ENCODE data around the gene DCLRE1B.

Gene DCLRE1B

DNA sequence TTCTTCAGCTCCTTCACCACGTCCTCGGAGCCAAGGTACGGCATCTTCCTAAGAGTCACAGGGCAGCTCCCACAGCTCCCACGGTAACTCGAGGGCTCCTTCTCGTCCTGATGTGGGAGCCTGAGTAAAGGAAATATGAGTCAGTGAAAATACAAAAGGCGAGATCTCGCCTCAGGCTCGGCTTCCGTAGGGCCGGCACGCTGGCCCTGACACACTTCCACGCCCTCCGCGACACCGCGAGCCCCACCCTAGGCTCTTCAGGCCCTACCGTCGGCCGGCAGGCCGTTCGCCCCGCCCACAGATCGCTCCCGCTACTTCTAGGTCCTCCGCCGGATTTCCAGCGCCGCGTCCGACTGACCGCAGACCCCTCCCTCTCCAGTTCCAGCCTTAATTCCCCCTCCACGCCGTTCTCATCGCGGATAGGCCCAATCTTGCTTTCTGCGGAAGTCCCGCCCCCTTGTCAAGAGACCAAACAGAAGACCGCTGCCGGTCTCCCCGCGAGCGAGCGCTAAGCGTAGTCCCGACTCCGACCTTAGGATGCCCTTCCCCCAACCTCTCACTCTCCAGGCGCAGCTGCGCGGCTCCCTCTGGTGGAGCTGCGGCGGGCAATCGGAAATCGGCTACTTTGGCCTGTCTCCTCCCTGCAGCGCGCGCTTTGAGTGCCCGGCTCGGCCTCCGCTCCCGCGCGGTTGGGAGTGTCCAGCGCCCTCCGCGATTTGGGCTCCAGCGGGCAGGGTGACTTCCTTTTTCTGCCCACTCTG lies at the start of gene DCLRE1B, which contains the start of gene AP4B1:
Gene DCLRE1B (plus strand): TSS at position 653 of the 761 bp plus-strand sequence. CDS start 261 bp downstream, outside the sequence.
Gene AP4B1 (minus strand): TSS at position 126 of the 761 bp plus-strand sequence. CDS start 82 bp downstream, at position 44.
- peak; percentile 95 for ATAC-seq
- peaks cover 67% of the 10 kb centered on the region for H3K4me1 Mint-ChIP-seq
- peak within 1 kb of the TSS; percentile 92 to 99 for H3K4me3 Mint-ChIP-seq
- no peaks in the 10 kb centered on the region for H3K27me3 Mint-ChIP-seq
- DNase-seq = peak; percentile 97 to 99
- H3K9me3 Mint-ChIP-seq = no peaks in the 10 kb centered on the region
- H3K27ac Mint-ChIP-seq = peak within 1 kb of the TSS; percentile 98 to 99

DNA sequence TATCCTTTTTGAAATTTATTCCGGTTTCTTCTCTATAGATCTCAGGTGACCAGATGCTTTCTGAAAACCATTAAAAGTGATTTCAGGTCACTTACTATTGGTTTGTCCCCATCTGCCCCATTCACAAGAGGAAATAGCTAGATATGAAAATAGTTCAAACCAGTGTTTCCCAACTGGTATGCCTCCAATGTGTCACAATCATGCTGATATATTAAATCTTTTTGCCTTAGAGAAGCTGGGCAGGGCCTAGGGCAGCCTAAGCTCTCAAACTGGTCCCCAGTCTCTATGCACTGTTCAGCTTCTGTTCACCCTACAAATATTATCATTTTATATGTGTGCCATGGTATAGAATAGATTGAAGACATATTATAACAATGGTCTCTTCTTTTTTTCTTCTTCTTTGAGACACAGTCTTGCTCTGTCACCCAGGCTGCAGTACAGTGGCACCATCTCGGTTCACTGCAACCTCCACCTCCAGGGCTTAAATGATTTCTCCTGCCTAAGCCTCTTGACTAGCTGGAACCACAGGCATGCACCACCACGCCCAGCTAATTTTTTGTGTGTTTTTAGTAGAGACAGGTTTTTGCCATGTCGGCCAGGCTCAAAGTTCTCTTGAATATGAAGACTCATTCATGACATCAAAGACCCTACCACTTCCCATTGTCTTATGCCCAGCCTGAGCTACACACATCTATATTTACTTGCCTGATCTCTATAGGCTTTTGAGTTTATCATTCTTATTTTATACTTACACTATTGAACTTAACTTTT lies 49.3 kb upstream of the DCLRE1B start:
- no peaks in the 10 kb centered on the region for H3K27me3 Mint-ChIP-seq
- H3K4me1 Mint-ChIP-seq = peaks cover 42% of the 10 kb centered on the region
- peak overlapping the region in 1 of 2 donors; percentile 87 for H3K27ac Mint-ChIP-seq
- no peak overlapping the region for H3K4me3 Mint-ChIP-seq
- ATAC-seq (no peak), DNase-seq (no peak)
- H3K9me3 Mint-ChIP-seq = no peaks in the 10 kb centered on the region

DNA sequence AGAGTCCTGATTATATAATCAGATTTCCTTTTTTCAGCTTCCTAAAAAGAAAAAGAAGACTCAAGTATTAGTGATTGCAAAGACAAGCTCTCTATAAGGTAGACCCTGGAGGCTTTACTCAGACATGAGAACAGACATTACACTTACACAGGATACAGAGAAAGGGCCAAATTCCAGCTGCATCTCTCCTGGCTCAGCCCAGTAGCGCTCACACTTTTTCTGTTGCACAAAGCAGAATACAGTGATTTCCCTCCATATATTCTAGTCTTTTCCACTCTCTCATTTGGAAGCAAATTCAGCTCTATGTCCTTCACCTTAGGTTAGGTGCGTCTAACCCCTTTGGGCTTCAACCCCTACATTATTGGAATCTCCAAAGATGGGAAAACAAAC lies 48.7 kb upstream of the DCLRE1B start:
- no peak for ATAC-seq
- no peak for DNase-seq
- peaks cover 42% of the 10 kb centered on the region for H3K4me1 Mint-ChIP-seq
- H3K4me3 Mint-ChIP-seq = no peak overlapping the region
- no peaks in the 10 kb centered on the region for H3K27me3 Mint-ChIP-seq
- H3K27ac Mint-ChIP-seq = no peak overlapping the region
- no peaks in the 10 kb centered on the region for H3K9me3 Mint-ChIP-seq

DNA sequence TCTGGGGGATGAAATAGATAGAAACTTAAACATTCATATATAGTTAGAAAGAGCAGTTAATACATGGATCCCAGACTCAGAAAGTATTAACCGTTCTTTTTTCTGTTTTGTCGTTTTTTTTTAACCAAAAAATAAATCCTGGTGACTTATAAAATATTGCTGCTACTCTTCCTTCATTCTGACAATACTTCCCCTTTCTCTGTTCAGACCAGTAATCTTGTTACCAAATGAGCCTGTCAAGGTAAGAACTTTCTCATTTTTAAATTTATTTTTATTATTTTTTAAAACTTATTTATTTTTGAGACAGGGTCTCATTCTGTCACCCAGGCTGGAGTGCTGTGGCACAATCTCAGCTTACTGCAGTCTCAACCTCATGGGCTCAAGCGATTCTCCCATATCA lies 47.4 kb upstream of the DCLRE1B start:
- no peaks in the 10 kb centered on the region for H3K9me3 Mint-ChIP-seq
- H3K4me1 Mint-ChIP-seq = peaks cover 43% of the 10 kb centered on the region
- no peak overlapping the region for H3K27ac Mint-ChIP-seq
- H3K4me3 Mint-ChIP-seq = no peak overlapping the region
- ATAC-seq (no peak), DNase-seq (no peak)
- H3K27me3 Mint-ChIP-seq = no peaks in the 10 kb centered on the region

DNA sequence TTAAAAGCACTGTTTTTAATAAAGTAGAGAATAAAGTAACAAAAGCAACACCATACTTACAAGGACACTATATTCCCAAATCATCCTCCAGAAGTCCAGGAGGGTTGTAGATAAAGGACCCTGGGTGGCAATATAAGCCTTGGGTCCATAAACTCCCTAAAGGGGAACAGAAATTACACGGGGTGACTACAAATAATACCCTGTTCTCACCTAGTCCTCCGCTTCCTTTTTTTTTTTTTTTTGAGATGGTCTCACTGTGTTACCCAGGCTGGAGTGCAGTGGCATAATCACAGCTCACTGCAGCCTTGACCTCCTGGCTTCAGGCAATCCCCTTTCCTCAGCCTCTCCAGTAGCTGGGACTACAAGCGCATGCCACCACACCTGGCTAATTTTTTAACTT lies 46.7 kb upstream of the DCLRE1B start:
- Mint-ChIP-seq H3K4me3 (no peak overlapping the region), H3K9me3 (no peaks in the 10 kb centered on the region), H3K27me3 (no peaks in the 10 kb centered on the region), H3K27ac (no peak overlapping the region), H3K4me1 (peaks cover 49% of the 10 kb centered on the region)
- no peak for ATAC-seq
- DNase-seq = no peak

DNA sequence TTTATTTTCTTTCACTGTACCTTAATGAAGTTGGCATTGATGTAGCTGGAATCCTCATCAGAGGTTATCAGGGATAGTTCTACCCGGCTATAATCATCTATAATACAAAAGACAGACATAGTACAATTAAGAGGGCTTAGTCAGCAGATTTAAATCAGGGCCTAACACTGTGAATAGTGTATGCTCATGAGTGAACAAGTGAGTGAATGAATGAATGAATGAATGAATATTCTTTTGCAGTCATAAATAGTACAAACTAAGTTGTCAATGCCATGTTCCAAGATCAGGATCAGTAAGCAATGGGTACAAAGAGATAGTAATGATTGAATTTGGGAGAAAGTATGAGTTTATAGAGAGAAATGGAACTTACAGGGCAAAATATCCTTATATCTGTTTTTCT lies 46.1 kb upstream of the DCLRE1B start:
- H3K27me3 Mint-ChIP-seq = no peaks in the 10 kb centered on the region
- H3K9me3 Mint-ChIP-seq = no peaks in the 10 kb centered on the region
- no peak overlapping the region for H3K27ac Mint-ChIP-seq
- H3K4me1 Mint-ChIP-seq = peaks cover 52% of the 10 kb centered on the region
- H3K4me3 Mint-ChIP-seq = no peak overlapping the region
- ATAC-seq (no peak), DNase-seq (no peak)

DNA sequence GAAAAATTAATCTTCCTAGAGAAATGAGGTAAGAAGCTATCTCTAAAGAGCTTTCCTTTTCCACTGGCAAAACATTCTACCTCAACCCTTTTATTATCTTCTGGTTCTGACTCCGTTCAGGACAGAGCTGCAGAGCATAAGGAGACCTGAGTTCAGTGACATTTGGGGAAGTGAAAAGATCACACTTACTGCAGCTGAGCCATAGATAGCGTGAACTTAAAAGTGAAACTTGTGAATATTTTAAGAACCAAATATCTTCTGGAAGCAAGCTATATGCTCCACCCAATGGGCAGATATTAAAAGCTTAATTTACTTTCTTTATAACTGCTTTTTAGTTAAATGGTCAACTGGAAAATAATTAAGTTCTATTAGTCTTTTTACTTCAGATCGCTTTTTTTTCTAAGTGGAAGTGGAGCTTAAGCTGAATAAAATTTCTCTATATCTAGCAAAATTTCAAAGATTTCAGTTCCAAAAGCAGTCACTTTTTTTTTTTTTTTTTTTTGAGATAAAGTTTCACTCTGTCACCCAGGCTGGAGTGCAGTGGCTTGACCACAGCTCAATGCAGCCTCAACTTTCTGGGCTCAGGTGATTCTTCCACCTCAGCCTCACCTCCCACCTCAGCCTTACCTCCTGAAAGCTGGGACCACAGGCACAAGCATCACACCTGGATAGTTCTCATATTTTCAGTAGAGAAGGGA lies 45.5 kb upstream of the DCLRE1B start:
- Mint-ChIP-seq H3K4me3 (no peak overlapping the region), H3K27me3 (no peaks in the 10 kb centered on the region), H3K9me3 (no peaks in the 10 kb centered on the region), H3K4me1 (peaks cover 58% of the 10 kb centered on the region), H3K27ac (peak overlapping the region in 1 of 2 donors; percentile 35)
- ATAC-seq (no peak), DNase-seq (no peak)

DNA sequence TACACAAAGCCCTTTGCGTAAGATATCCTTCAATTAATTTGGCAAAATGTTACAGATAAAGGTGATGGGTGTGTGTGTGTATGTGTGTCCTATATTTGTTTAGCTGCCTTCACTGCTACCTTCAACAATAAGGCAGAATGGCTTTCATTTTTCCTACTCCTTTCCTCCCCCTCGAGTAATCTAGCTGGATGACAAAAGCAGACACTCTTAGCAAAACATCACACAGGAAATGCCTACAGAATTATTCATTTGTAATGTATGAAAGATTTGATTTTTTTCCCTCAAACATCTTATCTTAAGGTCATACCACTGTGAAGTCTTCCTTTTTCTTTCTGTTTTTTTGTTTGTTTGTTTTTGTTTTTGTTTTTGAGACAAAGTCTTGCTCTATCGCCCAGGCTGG lies 44.2 kb upstream of the DCLRE1B start:
- H3K27me3 Mint-ChIP-seq = no peaks in the 10 kb centered on the region
- H3K27ac Mint-ChIP-seq = no peak overlapping the region
- ATAC-seq (no peak), DNase-seq (no peak)
- H3K9me3 Mint-ChIP-seq = no peaks in the 10 kb centered on the region
- H3K4me1 Mint-ChIP-seq = peaks cover 67% of the 10 kb centered on the region
- H3K4me3 Mint-ChIP-seq = no peak overlapping the region

DNA sequence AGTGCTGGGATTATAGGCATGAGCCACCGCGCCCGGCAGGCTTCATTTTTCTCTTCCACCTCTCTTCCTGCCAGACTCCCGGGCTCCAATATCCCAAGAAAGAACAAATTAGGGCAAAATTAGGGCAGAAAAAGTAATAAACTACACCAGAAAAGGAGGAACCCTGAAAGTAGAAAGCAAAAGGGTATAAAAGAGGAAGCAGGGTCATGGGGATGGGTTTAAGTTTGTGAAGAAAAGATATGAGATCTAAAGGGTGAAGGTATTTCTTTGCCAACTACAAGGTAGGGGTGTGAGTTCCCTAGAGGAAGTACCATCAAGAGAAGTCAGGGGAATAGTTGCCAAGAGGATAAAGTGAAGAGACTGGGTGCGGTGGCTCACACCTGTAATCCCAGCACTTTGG lies 43.5 kb upstream of the DCLRE1B start:
- H3K27me3 Mint-ChIP-seq = no peaks in the 10 kb centered on the region
- H3K27ac Mint-ChIP-seq = no peak overlapping the region
- ATAC-seq (no peak), DNase-seq (no peak)
- no peak overlapping the region for H3K4me3 Mint-ChIP-seq
- peaks cover 71% of the 10 kb centered on the region for H3K4me1 Mint-ChIP-seq
- no peaks in the 10 kb centered on the region for H3K9me3 Mint-ChIP-seq

DNA sequence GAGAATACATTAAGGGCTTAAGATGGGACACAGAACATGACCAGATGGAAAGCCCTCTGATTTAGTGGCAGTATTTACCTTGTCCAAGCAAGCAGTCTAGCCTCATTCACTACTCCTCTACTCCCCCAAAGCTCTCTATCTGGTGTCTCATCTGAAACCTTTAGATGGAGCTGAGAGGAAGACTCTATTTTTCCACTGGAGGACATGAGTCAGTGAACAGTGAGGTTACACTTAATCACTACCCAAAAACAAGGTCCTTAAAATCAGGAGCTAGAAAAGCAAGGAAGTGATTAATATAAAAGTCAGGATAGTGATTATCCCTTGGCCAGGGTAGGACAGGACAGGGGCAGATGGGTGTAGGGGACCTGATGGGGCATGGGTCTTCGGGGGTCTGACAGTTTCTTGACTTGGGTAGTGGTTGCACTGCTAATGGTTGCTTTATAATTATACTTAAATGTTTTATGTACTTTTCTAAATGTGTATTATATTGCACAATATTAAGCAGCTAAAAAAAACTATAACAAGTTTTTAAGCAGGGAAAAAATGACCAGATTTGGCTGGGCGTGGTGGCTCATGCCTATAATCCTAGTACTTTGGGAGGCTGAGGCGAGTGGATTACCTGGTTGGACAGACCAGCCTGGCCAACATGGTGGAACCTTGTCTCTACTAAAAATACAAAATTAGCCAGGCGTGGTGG lies 36.6 kb upstream of the DCLRE1B start:
- peak overlapping the region; percentile 86 to 90 for H3K4me3 Mint-ChIP-seq
- DNase-seq (no peak), ATAC-seq (peak; percentile 64)
- H3K27ac Mint-ChIP-seq = peak overlapping the region; percentile 96
- H3K4me1 Mint-ChIP-seq = peaks cover 63% of the 10 kb centered on the region
- H3K9me3 Mint-ChIP-seq = no peaks in the 10 kb centered on the region
- H3K27me3 Mint-ChIP-seq = no peaks in the 10 kb centered on the region

DNA sequence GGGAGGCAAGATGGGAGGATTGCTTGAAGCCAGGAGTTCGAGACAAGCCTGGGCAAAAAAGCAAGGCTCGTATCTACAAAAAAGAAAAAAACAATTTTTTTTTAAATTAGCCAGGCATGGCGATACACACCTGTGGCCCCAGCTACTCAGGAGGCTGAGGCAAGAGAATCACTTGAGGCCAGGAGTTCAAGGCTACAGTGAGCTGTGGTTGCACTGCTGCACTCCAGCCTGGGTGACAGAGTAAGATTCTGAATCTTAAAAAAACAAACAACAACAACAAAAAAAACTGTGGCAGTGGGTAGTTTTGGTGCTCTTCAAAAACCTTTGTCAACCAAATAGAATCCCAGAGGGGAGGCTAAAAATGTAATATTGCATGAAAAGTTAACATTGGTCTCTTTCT lies 34.3 kb upstream of the DCLRE1B start:
- peak in 1 of 2 donors; percentile 31 for DNase-seq
- Mint-ChIP-seq H3K4me1 (peaks cover 69% of the 10 kb centered on the region), H3K27ac (peak overlapping the region; percentile 95 to 97), H3K27me3 (no peaks in the 10 kb centered on the region), H3K4me3 (peak overlapping the region; percentile 86 to 90), H3K9me3 (no peaks in the 10 kb centered on the region)
- no peak for ATAC-seq

DNA sequence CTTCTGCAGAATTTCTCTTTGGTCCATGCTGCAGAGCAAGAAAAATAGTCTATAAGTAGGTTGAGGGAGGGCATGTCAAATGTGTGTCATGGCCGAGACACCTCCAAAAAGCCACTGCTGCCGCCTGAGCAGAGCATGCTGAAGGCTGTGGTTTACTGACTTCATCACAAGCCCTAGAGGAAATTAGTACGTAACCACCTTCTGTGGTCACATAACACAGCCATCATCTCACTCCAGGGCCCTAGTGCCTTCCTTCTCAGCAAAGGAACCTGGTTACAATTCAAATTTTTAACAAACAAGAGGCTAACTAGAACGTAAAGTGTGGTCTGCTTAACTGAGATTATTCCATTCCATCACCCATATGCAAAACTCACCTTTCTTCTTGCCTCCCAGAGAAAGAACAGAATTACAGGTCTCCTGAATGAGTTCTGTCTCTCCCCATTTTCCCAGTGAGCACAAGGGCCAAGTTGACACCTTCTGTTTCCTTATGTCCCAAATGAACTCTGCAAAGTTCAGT lies 33.5 kb upstream of the DCLRE1B start, which contains the start of gene PTPN22:
Gene PTPN22 (minus strand): TSS at position 116 of the 517 bp plus-strand sequence.
- Mint-ChIP-seq H3K27me3 (no peaks in the 10 kb centered on the region), H3K9me3 (no peaks in the 10 kb centered on the region), H3K4me1 (peaks cover 70% of the 10 kb centered on the region), H3K4me3 (peak within 1 kb of the TSS; percentile 86 to 90), H3K27ac (peak within 1 kb of the TSS; percentile 95 to 98)
- DNase-seq = peak; percentile 78 to 86
- peak; percentile 95 for ATAC-seq

DNA sequence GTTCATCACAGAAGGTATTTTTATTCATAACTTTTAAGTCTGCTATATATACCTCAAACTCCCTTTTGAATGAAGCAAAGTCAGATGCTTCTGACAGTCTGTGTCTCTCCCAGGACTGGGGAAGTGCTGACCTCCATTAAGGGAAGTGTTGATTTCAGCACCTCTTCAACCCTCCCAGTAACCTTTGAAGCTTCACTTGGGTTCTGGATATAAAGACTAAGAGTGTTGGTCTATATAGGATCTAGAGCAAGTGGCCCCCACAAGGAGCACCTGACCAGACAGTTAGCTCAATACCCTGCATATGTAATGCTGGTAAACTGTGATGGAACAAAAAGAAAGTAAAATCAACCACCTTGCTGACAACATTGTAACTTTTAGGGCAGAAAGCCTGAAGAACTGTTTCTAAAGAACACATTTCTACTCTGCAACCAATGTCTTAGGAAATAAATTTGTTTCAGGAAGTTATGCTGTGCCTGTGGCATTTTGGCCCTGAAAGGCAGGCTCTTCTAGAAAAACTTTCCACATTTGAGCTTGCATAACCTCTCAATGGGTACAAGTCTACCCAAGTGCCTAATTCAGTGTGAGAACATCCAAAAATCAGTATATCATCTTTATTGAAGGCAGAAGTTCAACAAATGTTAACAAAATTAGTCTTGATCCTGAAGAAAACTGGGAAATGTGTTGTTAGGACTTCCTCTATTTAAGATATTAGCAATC lies 32.7 kb upstream of the DCLRE1B start:
- H3K27ac Mint-ChIP-seq = peak overlapping the region; percentile 95 to 98
- no peaks in the 10 kb centered on the region for H3K9me3 Mint-ChIP-seq
- peak overlapping the region; percentile 86 to 90 for H3K4me3 Mint-ChIP-seq
- H3K27me3 Mint-ChIP-seq = no peaks in the 10 kb centered on the region
- peak; percentile 37 for ATAC-seq
- peak in 1 of 2 donors; percentile 25 for DNase-seq
- H3K4me1 Mint-ChIP-seq = peaks cover 65% of the 10 kb centered on the region

Data from stimulated activated naive CD8-positive, alpha-beta T cell treated with anti-CD3 and anti-CD28 coated beads, Interleukin-15, amount 100 ng/mL, for 72 hours (primary cell).